ENCODE measurements around the gene FAF1. TPM values are rescaled to one million over a fixed set of nuclear protein-coding genes. Genes with fewer than 3 reads are reported as not detected.

The FAF1 gene
- total and polyA plus RNA-seq, 9 of the 15 experiments (the other 6 are each of a cell fraction or from before 2014, with no cell fraction given), result 48.7 to 225 (median 118) TPM

GRCh38 chr1:50562106-50562505 is 398.0 kb downstream of the FAF1 start (continued):
- no peak for TF ChIP-seq CHD7 (IDR thresholded peaks at IDR 0.05; ENCODE audit: low read depth, low read length)

Data from K562 (cell line).